ENCODE measurements around the gene RRP1.

The RRP1 gene

GRCh38 chr21:43777953-43778352 is 11.4 kb upstream of the RRP1 start:
- DNase-seq = no peak

GRCh38 chr21:43778469-43779335 is 10.7 kb upstream of the RRP1 start:
- DNase-seq = no peak

- DNase-seq = no peak
Measured at GRCh38 chr21:43779660-43780059, 9.7 kb upstream of the RRP1 start.

DNA sequence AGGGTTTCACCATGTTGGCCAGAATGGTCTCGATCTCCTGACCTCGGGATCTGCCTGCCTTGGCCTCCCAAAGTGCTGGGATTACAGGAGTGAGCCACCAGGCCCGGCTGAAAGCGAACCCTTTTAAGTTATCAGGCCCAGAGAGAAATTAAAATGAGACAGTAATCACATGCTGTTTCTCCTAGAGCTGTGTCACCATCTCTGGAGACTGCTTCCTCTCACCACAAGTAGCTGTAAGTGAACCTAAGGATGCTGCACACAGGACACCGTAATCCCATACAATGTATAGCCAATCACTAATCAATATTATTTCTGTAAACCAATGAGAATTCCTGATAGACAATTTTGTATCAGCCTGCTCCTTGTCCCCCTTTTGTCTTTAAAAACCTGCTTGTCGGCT is 7.5 kb upstream of the RRP1 start:
- DNase-seq = no peak

- no peak for DNase-seq
Measured at GRCh38 chr21:43782431-43783097, 6.8 kb upstream of the RRP1 start.

- no peak for DNase-seq
Measured at GRCh38 chr21:43783098-43783700, 6.2 kb upstream of the RRP1 start.

DNA sequence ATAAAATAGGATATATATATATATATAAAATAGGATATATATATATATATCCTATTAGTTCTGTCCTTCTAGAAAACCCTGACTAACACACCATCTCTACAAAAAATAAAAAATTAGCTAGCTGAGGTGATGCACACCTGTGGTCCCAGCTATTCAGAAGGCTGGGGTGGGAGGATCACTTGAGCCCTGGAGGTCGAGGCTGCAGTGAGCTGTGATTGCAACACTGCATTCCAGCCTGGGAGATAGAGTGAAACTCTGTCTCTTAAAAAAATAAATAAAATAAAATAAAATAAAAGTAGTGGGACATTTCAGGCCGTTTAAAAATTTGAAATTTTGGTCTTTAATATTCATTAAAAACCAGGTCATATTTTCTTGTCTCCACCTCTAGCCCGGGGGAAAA is 4.2 kb upstream of the RRP1 start:
- no peak for DNase-seq

- no peak for DNase-seq
Measured at GRCh38 chr21:43786300-43786806, 3.0 kb upstream of the RRP1 start.

GRCh38 chr21:43786807-43787440 is 2.5 kb upstream of the RRP1 start:
- no peak for DNase-seq

DNA sequence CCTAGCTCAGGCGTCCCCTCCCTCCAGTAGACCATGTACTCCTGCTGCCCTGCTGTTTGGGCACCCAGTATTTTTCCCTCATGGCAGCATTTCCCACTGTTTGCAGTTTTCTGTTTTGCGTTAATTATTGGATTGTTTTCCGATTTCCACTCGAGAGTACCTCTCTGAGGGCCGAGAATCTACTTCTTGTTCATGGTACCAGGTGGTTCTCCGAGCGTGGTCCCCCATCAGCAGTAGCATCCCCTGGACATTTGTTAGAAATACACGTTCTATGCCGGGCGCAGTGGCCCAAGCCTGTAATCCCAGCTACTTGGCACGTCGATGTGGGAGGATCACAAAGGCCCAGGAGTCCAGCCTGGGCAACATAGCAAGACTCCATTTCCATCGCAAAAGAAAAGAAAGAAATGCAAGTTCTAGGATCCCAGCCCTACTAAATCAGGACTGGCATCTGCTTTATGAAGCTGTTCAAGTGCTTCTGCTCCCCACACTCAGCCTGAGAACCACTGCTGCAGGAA is 690 bp downstream of the RRP1 start:
- DNase-seq = no peak

DNA sequence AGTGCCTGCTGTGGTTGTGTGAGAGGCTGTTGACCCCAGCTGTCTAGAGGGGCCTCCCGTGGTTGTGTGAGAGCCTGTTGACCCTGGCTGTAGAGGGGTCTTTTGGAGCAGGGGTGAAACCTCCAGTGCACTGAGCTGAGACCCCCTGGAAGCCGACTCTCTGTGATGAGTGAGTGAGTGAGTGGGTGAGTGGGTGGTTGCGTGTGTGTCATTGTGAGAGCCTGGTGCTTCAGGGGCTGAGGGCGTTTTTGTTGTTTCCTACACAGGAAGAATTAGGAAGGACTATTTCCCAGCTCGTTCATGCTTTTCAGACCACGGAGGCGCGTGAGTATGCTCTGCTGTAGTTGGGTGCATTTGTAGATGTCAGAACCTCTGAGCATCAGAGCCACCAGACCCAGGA is 3.0 kb downstream of the RRP1 start:
- DNase-seq = no peak

- no peak for DNase-seq
Measured at GRCh38 chr21:43793243-43793642, 3.9 kb downstream of the RRP1 start.

- DNase-seq = no peak
Measured at GRCh38 chr21:43794311-43794710, 4.9 kb downstream of the RRP1 start.

DNA sequence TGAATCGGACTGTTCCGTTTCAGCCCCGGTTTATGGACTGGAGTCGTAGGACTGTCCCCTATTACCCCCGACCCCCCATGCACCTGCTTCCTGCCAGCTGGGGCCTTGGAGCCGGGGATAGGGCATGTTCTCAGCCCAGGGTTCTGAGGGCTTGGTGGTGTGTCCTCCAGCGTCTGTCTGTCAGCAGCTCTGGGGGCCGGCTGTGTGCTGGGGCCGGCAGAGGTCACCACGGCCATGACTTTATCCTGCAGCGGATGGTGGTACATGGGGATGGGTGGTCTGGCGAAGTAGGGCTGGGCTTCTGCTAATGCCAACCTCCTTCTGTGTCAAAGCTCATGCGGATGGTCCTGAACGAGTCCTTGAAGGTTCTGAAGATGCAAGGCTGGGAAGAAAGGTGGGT is 5.5 kb downstream of the RRP1 start:
- no peak for DNase-seq

DNA sequence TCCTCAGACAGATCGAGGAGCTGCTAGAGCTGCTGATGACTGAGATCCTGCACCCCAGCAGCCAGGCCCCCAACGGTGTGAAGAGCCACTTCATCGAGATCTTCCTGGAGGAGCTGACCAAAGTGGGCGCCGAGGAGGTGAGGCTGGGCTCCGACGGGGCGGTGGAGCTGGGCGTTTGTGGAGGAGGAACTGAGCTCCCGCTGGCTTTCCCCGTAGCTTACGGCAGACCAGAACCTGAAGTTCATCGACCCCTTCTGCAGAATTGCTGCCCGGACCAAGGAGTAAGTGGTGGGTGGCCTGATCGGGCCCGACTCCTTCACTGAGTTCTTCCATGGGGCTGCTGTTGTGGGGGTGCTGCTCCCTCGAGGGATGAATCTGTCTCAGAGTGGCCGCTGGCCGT is 8.0 kb downstream of the RRP1 start:
- no peak for DNase-seq

DNA sequence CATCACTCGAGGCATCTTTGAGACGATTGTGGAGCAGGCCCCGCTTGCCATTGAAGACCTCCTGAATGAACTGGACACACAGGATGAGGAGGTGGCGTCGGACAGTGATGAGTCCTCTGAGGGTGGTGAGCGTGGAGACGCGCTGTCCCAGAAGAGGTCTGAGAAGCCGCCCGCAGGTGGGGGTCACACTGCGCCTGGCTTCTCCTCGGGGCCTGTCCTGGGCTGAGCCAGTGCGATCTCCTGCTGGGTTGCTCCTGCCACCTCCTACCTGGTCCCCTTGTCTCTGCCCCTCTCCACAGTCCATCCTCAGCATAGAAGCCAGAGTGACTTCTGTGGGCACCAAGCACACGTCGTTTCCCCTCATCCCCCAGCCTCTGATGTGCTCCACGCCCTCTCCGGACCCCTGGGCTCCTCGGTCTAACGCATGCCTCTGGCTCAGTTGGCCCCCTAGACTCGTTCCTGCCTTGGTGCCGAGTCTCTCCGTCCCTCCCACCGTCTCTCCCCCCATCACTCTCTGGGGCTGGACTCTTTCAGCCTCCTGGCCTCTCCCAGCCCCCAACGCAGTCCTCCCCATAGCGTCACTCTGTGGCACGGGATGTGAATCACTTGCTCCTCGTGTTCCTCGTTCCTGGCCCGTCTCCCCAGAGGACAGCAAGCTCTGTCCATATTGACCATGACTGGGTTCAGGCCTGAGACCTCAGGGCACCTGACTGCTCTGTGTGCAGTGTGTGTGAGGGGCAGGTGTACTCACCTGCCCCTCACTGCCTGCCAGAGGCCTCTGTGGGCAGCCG is 8.7 kb downstream of the RRP1 start:
- DNase-seq = no peak

DNA sequence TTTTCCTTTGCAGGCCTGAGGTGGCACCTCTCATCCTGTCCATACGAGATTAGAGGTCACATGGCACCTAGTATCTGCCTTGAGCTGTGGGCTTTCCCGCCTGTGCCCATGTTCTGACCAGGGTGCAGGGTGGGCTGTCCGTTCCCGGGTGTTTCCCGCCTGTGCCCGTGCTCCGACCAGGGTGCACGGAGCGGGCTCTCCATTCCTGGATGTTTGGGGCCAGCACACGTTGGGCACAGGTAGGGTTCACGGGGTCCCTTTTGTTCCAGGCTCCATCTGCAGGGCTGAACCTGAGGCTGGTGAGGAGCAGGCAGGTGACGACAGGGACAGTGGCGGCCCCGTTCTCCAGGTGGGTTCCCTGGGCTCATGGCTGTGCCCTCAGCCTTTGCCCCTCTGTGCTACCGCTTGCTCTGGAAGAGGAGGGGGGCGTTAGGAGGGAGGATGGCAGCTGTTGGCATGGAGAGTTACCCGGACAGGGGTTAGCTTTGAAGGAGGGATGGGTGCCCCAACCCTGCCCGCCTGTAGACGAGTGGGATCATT is 10.0 kb downstream of the RRP1 start:
- DNase-seq = no peak

- DNase-seq = no peak
Measured at GRCh38 chr21:43800124-43800523, 10.7 kb downstream of the RRP1 start.

- DNase-seq = no peak
Measured at GRCh38 chr21:43800566-43800965, 11.2 kb downstream of the RRP1 start.

DNA sequence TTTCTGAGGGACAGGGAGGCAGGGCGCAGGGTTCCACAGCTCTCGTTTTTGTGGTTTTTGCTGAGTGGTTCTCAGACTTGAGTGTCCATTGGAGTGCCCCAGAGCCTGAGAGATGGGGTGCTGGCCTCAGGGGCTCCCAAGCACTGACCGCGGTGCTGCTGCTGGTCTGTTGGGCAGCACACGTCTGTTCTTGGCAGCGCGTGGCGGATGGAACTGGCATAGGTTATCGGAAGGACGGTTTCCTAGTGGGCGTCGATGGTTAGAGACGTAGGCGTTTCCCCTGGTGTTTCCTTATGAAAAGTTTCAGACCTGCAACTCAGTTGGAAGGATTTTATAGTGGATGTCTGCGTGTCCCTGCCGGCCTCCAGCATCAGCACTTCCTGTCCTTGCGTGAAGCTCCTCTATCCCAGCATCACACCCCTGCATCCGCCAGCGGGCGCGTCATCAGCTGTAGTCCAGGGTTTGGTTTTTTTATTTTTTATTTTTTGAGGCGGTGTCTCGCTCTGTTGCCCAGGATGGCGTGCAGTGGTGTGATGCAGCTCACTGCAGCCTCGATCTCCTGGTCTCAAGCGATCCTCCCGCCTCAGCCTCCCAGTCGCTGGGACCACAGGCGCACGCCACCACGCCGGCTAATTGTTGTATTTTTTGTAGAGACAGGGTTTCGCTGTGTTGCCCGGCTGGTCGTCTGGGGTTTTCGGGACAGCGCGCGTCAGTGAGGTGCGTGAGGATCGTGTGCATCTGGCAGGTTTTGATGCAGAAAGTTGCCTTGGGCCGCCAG is 11.8 kb downstream of the RRP1 start:
- DNase-seq = no peak

- DNase-seq = no peak
Measured at GRCh38 chr21:43802713-43803313, 13.4 kb downstream of the RRP1 start.

Measured in NCI-H1048 (cell line).